GM23338 (cell line): ENCODE results near the gene CRYL1. TPM values are rescaled to one million over a fixed set of nuclear protein-coding genes. Genes with fewer than 3 reads are reported as not detected.

ENCODE experiments used
- ATAC-seq: fragments of 200-7000 bp; cut with Tn5 transposase; 3 replicates; pipeline ENCODE4 v1.9.1; 2020
- DNase-seq: peaks from one replicate; pipeline ENCODE4 v3.0.0-alpha.2; 2015; ENCODE audit warnings: low spot score
- H2AFZ ChIP-seq: fragments of 200-600 bp; sonication (generic); 2 replicates; pipeline ENCODE4 v1.8.0; 2016; ENCODE audit warnings: antibody characterized with exemption, mild to moderate bottlenecking, moderate library complexity
- H3F3A ChIP-seq: fragments of 200-600 bp; sonication (generic); replicated peaks from 2 replicates; pipeline ENCODE4 v1.8.0; 2017; ENCODE audit warnings: antibody characterized with exemption, mixed run types, low read depth
- H3K27ac ChIP-seq: fragments of 200-600 bp; sonication (generic); 2 replicates; pipeline ENCODE4 v1.6.1; 2016; ENCODE audit warnings: low read depth
- H3K27me3 ChIP-seq: fragments of 200-600 bp; sonication (generic); 2 replicates; pipeline ENCODE4 v1.8.0; 2016; ENCODE audit warnings: mild to moderate bottlenecking, mixed run types, moderate library complexity; ENCODE audit not compliant: insufficient read depth
- H3K36me3 ChIP-seq: fragments of 200-600 bp; sonication (generic); 2 replicates; pipeline ENCODE4 v1.8.0; 2016; ENCODE audit warnings: mild to moderate bottlenecking; ENCODE audit not compliant: insufficient read depth
- H3K4me1 ChIP-seq: fragments of 200-600 bp; sonication (generic); 2 replicates; pipeline ENCODE4 v1.8.0; 2016; ENCODE audit warnings: mild to moderate bottlenecking, moderate library complexity; ENCODE audit not compliant: insufficient read depth
- H3K4me2 ChIP-seq: fragments of 200-600 bp; sonication (generic); 2 replicates; pipeline ENCODE4 v1.7.1; 2017; ENCODE audit warnings: mixed run types
- H3K4me3 ChIP-seq: fragments of 200-600 bp; sonication (generic); 2 replicates; pipeline ENCODE4 v1.6.1; 2016; ENCODE audit warnings: mixed run types
- H3K79me2 ChIP-seq: fragments of 200-600 bp; sonication (generic); replicated peaks from 2 replicates; pipeline ENCODE4 v1.8.0; 2017; ENCODE audit warnings: mild to moderate bottlenecking; ENCODE audit not compliant: insufficient read depth
- H3K9me2 ChIP-seq: fragments of 200-600 bp; sonication (generic); 2 replicates; pipeline ENCODE4 v1.8.0; 2017; ENCODE audit not compliant: insufficient read depth
- H4K20me1 ChIP-seq: fragments of 200-600 bp; sonication (generic); replicated peaks from 2 replicates; pipeline ENCODE4 v1.8.0; 2017; ENCODE audit warnings: mild to moderate bottlenecking; ENCODE audit not compliant: insufficient read depth
- H3K27ac Mint-ChIP-seq: 2 replicates; pipeline ENCODE4 v1.8.0; 2020; ENCODE audit warnings: inconsistent platforms, mild to moderate bottlenecking, moderate library complexity, mixed read lengths
- H3K27me3 Mint-ChIP-seq: 3 replicates; pipeline ENCODE4 v1.8.0; 2022; ENCODE audit warnings: low read depth, mild to moderate bottlenecking, moderate library complexity, mixed read lengths, inconsistent platforms; ENCODE audit not compliant: insufficient read depth, poor library complexity
- H3K36me3 Mint-ChIP-seq: 3 replicates; pipeline ENCODE4 v1.8.0; 2021; ENCODE audit warnings: low read depth, mild to moderate bottlenecking, inconsistent platforms, moderate library complexity, mixed read lengths
- H3K4me1 Mint-ChIP-seq: 3 replicates; pipeline ENCODE4 v1.8.0; 2020; ENCODE audit warnings: mild to moderate bottlenecking, inconsistent platforms, mixed read lengths
- H3K4me3 Mint-ChIP-seq: 3 replicates; pipeline ENCODE4 v1.8.0; 2021; ENCODE audit warnings: moderate library complexity, mild to moderate bottlenecking, inconsistent platforms, mixed read lengths
- H3K9me3 Mint-ChIP-seq: 3 replicates; pipeline ENCODE4 v1.8.0; 2020; ENCODE audit warnings: moderate library complexity, mild to moderate bottlenecking, inconsistent platforms, mixed read lengths
- EZH2phosphoT487 ChIP-seq: fragments of 200-600 bp; sonication (generic); IDR thresholded peaks from one replicate; pipeline ENCODE4 v1.8.1; 2018; ENCODE audit warnings: antibody characterized with exemption; ENCODE audit not compliant: unreplicated experiment
- NANOG ChIP-seq: IDR thresholded peaks from 2 replicates; pipeline ENCODE4 v1.6.1; 2016; ENCODE audit warnings: antibody characterized with exemption, borderline replicate concordance
- POLR2AphosphoS5 ChIP-seq: IDR thresholded peaks from 2 replicates; pipeline ENCODE4 v1.6.1; 2016; ENCODE audit warnings: antibody characterized with exemption, low read depth
- STAT1 ChIP-seq: IDR thresholded peaks from one replicate; pipeline ENCODE4 v1.6.1; 2016; ENCODE audit warnings: antibody characterized with exemption; ENCODE audit not compliant: unreplicated experiment
- polyA plus RNA-seq: library from polyadenylated mRNA; unstranded; fragments of >200 nt; fragmentation: Nextera tagmentation; extraction: Ambion mirVana; gene quantifications from 2 replicates; pipeline ENCODE4 v1.2.1, GENCODE V29; 2016
- total RNA-seq: library from RNA; depleted of rRNA; stranded (reverse); fragments of >200 nt; shearing (Covaris generic); gene quantifications from 2 replicates; pipeline ENCODE4 v1.2.3, GENCODE V29; 2014
- TF ChIP-seq, protein P1 (sequence below): IDR thresholded peaks from 2 replicates; pipeline ENCODE4 v1.6.1; 2016; ENCODE audit warnings: antibody characterized with exemption

Gene CRYL1
- total and polyA plus RNA-seq, 2 experiments from 2014 or later: 2.2 to 2.6 TPM

DNA sequence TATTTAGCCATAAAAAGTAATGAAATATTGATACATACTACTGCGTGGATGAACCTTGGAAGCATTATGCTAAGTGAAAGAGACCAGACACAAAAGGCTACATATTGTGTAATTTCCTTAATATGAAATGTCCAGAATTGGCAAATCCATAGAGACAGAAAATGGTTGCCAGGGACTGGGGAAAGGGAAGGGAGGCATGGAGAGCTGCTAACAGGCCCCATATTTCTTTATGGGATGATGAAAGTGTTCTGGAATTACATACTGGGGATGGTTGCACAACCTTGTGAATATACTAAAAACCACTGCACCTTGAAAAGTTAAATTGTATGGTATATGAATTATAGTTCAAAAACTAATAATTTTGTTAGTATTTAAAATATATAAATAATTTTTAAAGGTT, 44.9 kb upstream of the CRYL1 start:
- Histone ChIP-seq H3K36me3 (no peaks in the 10 kb centered on the region), H3K4me3 (no peak overlapping the region), H3K4me2 (no peak overlapping the region), H3K79me2 (0 out of 2 replicates have a peak, but pooled peaks cover 3% of the 10 kb centered on the region), H3K27ac (no peak overlapping the region), H3K27me3 (no peaks in the 10 kb centered on the region), H2AFZ (no peak overlapping the region), H3K4me1 (peaks cover 6% of the 10 kb centered on the region; the same call in 1 of the 2 replicates), H4K20me1 (no peaks in the 10 kb centered on the region; the same call in 1 of the 2 replicates), H3K9me2 (no peaks in the 10 kb centered on the region), H3F3A (peaks cover 8% of the 10 kb centered on the region; the same call in 1 of the 2 replicates)
- Mint-ChIP-seq H3K36me3 (peaks cover 7% of the 10 kb centered on the region), H3K27ac (no peak overlapping the region), H3K27me3 (peaks cover 10% of the 10 kb centered on the region), H3K9me3 (peaks cover 11% of the 10 kb centered on the region), H3K4me3 (no peak overlapping the region), H3K4me1 (peaks cover 6% of the 10 kb centered on the region)
- TF ChIP-seq POLR2AphosphoS5 (no peak), NANOG (no peak)
- TF ChIP-seq, protein P1, sequence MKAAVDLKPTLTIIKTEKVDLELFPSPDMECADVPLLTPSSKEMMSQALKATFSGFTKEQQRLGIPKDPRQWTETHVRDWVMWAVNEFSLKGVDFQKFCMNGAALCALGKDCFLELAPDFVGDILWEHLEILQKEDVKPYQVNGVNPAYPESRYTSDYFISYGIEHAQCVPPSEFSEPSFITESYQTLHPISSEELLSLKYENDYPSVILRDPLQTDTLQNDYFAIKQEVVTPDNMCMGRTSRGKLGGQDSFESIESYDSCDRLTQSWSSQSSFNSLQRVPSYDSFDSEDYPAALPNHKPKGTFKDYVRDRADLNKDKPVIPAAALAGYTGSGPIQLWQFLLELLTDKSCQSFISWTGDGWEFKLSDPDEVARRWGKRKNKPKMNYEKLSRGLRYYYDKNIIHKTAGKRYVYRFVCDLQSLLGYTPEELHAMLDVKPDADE: no peak
- ATAC-seq: no peak
- no peak for DNase-seq

DNA sequence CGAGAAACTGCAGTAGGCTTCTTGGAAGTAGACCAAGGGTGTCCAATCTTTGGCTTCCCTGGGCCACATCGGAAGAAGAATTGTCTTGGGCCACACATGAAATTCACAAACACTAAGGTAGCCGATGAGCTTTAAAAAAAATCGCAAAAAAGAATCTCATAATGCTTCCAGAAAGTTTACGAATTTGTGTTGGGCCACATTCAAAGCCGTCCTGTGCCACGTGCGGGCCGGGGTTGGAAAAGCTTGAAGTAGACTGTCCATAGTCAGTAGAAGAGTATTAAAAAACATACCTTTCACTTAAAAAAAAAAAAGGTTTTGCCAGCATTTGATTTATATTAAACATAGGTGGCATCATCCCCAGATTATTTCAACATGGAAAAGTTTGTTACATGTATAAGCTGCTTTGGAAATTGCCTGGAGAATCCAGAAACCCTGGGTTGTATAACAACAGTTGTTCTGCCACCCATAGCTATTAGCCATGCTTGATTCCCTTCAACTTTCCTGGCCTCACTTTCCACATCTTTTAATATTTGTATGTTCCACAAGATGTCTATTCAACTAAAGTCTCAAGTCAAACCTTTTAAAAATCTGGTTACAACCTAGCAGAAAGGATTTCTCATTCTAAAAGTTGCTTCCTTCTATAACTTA, 42.3 kb upstream of the CRYL1 start:
- H3K27me3 Mint-ChIP-seq: peaks cover 10% of the 10 kb centered on the region
- H3K9me3 Mint-ChIP-seq: peaks cover 31% of the 10 kb centered on the region
- peaks cover 6% of the 10 kb centered on the region for H3K4me1 Mint-ChIP-seq
- Histone ChIP-seq H3K4me1 (peaks cover 6% of the 10 kb centered on the region; the same call in 1 of the 2 replicates), H3K4me3 (peak overlapping the region; percentile 93), H3K36me3 (no peaks in the 10 kb centered on the region; the same call in 1 of the 2 replicates), H3F3A (peaks cover 5% of the 10 kb centered on the region; the same call in 1 of the 2 replicates), H3K27ac (peak overlapping the region; percentile 88), H2AFZ (peak overlapping the region; percentile 97), H3K79me2 (0 out of 2 replicates have a peak, but pooled peaks cover 3% of the 10 kb centered on the region), H3K9me2 (no peaks in the 10 kb centered on the region; the same call in 1 of the 2 replicates), H3K4me2 (peak overlapping the region; percentile 89), H3K27me3 (no peaks in the 10 kb centered on the region), H4K20me1 (no peaks in the 10 kb centered on the region)
- peak overlapping the region; percentile 83; the same call in 1 of the 2 replicates for H3K27ac Mint-ChIP-seq
- DNase-seq (no peak), ATAC-seq (no peak)
- H3K36me3 Mint-ChIP-seq: peaks cover 26% of the 10 kb centered on the region
- peak overlapping the region; percentile 83 for H3K4me3 Mint-ChIP-seq
- TF ChIP-seq STAT1 (no peak), EZH2phosphoT487 (no peak)

DNA sequence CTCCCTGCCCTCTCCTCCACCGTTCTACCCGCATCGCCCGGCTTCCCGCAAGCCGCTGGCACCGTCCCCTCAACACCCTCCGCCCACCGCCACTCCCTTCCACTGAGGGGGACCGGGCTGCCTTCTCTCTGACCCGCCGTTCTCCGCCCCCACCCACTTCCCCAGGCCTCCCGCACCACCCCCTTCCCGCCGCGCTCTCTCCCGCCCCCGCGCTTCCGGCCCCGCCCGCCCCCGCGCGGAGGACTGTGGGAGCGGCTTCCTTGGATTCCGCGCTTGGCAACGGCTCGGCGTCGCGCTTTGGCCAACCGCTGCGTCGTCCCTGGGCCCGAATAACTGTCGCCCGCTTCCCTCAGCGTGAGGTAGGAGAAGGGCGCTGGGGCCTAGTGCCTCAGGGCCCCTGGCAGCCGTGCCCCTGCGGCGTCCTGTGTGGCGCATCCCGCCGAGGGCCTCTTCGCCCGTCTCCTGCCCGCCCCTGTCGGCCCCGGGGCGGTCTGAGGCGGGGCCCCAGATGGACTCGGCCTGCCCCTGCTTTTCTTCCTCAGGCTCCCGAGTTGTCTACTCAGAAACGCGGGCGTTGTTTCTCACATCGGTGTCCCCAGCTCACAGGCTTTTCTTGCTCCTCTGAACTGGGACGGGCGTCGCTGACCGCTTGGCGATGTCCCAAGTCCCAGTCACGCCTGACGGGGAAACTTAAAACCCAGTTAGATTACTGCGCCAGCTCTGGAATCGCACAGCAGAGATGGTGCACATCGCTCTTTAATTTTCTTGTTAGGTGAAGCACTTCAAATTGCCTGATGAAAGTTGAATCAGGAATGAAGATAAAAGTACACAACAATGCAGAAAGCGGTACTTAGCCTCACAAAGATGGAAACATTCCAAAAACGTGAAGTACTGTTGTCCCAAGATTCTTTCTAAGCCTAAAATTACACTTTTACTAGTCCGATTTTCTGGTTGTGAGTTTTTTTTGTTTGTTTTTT, 41.5 kb upstream of the CRYL1 start, which contains the start of gene IFT88:
TSS of gene IFT88 (plus strand) at position 260 of the 977 bp plus-strand sequence. CDS start 7,229 bp downstream, outside the sequence.
- ATAC-seq: peak; percentile 93
- peak within 1 kb of the TSS; percentile 93 for H3K4me3 ChIP-seq
- H3F3A ChIP-seq: peaks cover 5% of the 10 kb centered on the region; the same call in 1 of the 2 replicates
- H3K79me2 ChIP-seq: 0 out of 2 replicates have a peak, but pooled peaks cover 3% of the 10 kb centered on the region
- no peaks in the 10 kb centered on the region for H4K20me1 ChIP-seq
- H3K27ac ChIP-seq: peak within 1 kb of the TSS; percentile 88
- Mint-ChIP-seq H3K4me1 (peaks cover 6% of the 10 kb centered on the region), H3K27ac (peak within 1 kb of the TSS; percentile 90), H3K9me3 (peaks cover 31% of the 10 kb centered on the region), H3K4me3 (peak within 1 kb of the TSS; percentile 83), H3K27me3 (peaks cover 10% of the 10 kb centered on the region), H3K36me3 (peaks cover 26% of the 10 kb centered on the region)
- peak; percentile 95 for DNase-seq
- peak within 1 kb of the TSS; percentile 89 for H3K4me2 ChIP-seq
- no peaks in the 10 kb centered on the region for H3K27me3 ChIP-seq
- no peaks in the 10 kb centered on the region; the same call in 1 of the 2 replicates for H3K9me2 ChIP-seq
- TF ChIP-seq NANOG (no peak), POLR2AphosphoS5 (peak; percentile 44)
- peaks cover 6% of the 10 kb centered on the region; the same call in 1 of the 2 replicates for H3K4me1 ChIP-seq
- no peaks in the 10 kb centered on the region; the same call in 1 of the 2 replicates for H3K36me3 ChIP-seq
- peak within 1 kb of the TSS; percentile 97 for H2AFZ ChIP-seq
